CD4-positive, alpha-beta memory T cell (primary cell): ENCODE data around the gene CASP9. TPM values are rescaled to one million over a fixed set of nuclear protein-coding genes. Genes with fewer than 3 reads are reported as not detected.
"Not testable (repeated sequence)": the region's sequence is repeated elsewhere in the genome, so short reads cannot be mapped to it uniquely, and the experiment has no call there.

Experiments used
- CTCF ChIA-PET: fragments of 350-600 bp; sonication (Branson Sonifier 250); formaldehyde crosslinking; loops from one replicate; lab custom pipeline; 2021; ENCODE audit warnings: inconsistent platforms; ENCODE audit not compliant: partially characterized antibody; lab: Charles Lee
- POLR2A ChIA-PET: fragments of 350-600 bp; sonication (Branson Sonifier 250); formaldehyde crosslinking; loops from one replicate; lab custom pipeline; 2021; ENCODE audit not compliant: partially characterized antibody; lab: Charles Lee
- DNase-seq, 5 donors: peaks; one replicate each; pipeline versions ENCODE4 v3.0.0 to v3.0.0-alpha.2; 2020 to 2022; ENCODE audit warnings: mixed read lengths in 1 of 5
- H3K27ac ChIP-seq: one replicate; pipeline ENCODE4 v1.7.0; 2013; ENCODE audit warnings: low read depth, low read length
- H3K27me3 ChIP-seq: 2 replicates; pipeline ENCODE4 v1.7.0; 2013; ENCODE audit warnings: mild to moderate bottlenecking, low read length, moderate library complexity; ENCODE audit not compliant: insufficient read depth
- H3K36me3 ChIP-seq: 2 replicates; pipeline ENCODE4 v1.7.0; 2013; ENCODE audit warnings: mild to moderate bottlenecking, low read length, moderate library complexity; ENCODE audit not compliant: insufficient read depth
- H3K4me1 ChIP-seq: 2 replicates; pipeline ENCODE4 v1.7.0; 2013; ENCODE audit warnings: mild to moderate bottlenecking, low read length, moderate library complexity; ENCODE audit not compliant: insufficient read depth
- H3K4me3 ChIP-seq, 2 donors: one replicate each; pipeline ENCODE4 v1.7.0; 2013; ENCODE audit warnings: low read length in 2 of 2, mild to moderate bottlenecking in 1 of 2
- H3K9me3 ChIP-seq, 2 donors: one replicate each; pipeline ENCODE4 v1.7.0; 2013; ENCODE audit warnings: low read length in 2 of 2, control low read depth in 1 of 2; ENCODE audit not compliant: control insufficient read depth in 1 of 2
- H3K27ac Mint-ChIP-seq, 7 donors: one replicate each; pipeline ENCODE4 v1.8.0; 2020 to 2021; ENCODE audit warnings: mixed read lengths in 7 of 7, mild to moderate bottlenecking in 6 of 7, inconsistent platforms in 3 of 7, moderate library complexity in 3 of 7
- H3K27me3 Mint-ChIP-seq, 2 donors: one replicate each; pipeline ENCODE4 v1.8.0; 2020 to 2021; ENCODE audit warnings: mixed read lengths in 2 of 2
- H3K36me3 Mint-ChIP-seq, 2 donors: one replicate each; pipeline ENCODE4 v1.8.0; 2020 to 2021; ENCODE audit warnings: mixed read lengths in 2 of 2, inconsistent platforms in 1 of 2, mild to moderate bottlenecking in 1 of 2
- H3K4me1 Mint-ChIP-seq, 4 donors: one replicate each; pipeline ENCODE4 v1.8.0; 2020 to 2021; ENCODE audit warnings: mixed read lengths in 4 of 4, mild to moderate bottlenecking in 1 of 4
- H3K4me3 Mint-ChIP-seq, 8 donors: one replicate each; pipeline ENCODE4 v1.8.0; 2020 to 2021; ENCODE audit warnings: mixed read lengths in 8 of 8, mild to moderate bottlenecking in 7 of 8, moderate library complexity in 6 of 8, inconsistent platforms in 3 of 8
- H3K9me3 Mint-ChIP-seq, 8 donors: one replicate each; pipeline ENCODE4 v1.8.0; 2020 to 2021; ENCODE audit warnings: mixed read lengths in 8 of 8, mild to moderate bottlenecking in 5 of 8, inconsistent platforms in 3 of 8, moderate library complexity in 1 of 8
- intact Hi-C: fragments of 100-400 bp; cut with micrococcal nuclease; formaldehyde crosslinking; loops from one replicate; pipeline ENCODE4 v1.15.1; 2023
- polyA plus RNA-seq, 2 donors: library from polyadenylated mRNA; unstranded; fragments of 300-500 nt; fragmentation: Illumina TruSeq; gene quantifications; one replicate each; pipeline ENCODE4 v1.2.3, GENCODE V29; 2021
- total RNA-seq, 2 experiments: library from RNA; stranded (reverse); gene quantifications; one replicate each; pipeline ENCODE4 v1.2.3, GENCODE V29; 2021

Gene CASP9
- total and polyA plus RNA-seq, 4 experiments from 2014 or later, result 8.3 to 11.7 (median 10.0) TPM

DNA sequence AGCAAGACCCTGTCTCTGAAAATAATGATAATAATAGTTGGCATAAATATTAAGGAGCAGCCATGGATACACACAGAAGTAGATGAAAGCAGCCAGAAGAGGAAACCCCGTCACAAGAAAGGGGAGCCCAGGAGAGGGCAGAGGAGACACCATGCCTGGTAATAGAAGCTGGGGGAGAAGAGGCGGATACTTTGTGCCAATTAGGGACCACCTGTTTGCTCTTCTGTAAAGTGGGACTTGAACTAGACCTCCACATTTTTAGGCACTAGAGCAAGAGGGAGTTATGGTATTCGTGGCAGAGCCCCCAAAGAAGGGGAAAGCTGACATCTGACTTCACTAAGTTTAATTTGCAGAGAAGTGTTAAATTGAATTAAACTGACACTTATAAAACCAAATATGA lies 35.6 kb downstream of the CASP9 start:
- H3K36me3 ChIP-seq, result no peaks in the 10 kb centered on the region
- no peaks in the 10 kb centered on the region for H3K27me3 ChIP-seq
- ChIA-PET POLR2A (no interaction called here), CTCF (no interaction called here)
- H3K9me3 ChIP-seq, result no peaks in the 10 kb centered on the region
- no peaks in the 10 kb centered on the region for H3K27me3 Mint-ChIP-seq
- H3K27ac ChIP-seq, result no peak overlapping the region
- H3K4me3 ChIP-seq, result no peak overlapping the region
- H3K4me3 Mint-ChIP-seq, result no peak overlapping the region
- peaks cover 0 to 2% (median 0%) of the 10 kb centered on the region in 8 donors for H3K9me3 Mint-ChIP-seq
- intact Hi-C loops, result no loop called here
- DNase-seq, result no peak
- H3K36me3 Mint-ChIP-seq, result peaks cover 27 to 49% of the 10 kb centered on the region in 2 donors
- H3K4me1 Mint-ChIP-seq, result peaks cover 0 to 2% (median 0%) of the 10 kb centered on the region in 4 donors
- no peaks in the 10 kb centered on the region for H3K4me1 ChIP-seq
- H3K27ac Mint-ChIP-seq, result no peak overlapping the region

DNA sequence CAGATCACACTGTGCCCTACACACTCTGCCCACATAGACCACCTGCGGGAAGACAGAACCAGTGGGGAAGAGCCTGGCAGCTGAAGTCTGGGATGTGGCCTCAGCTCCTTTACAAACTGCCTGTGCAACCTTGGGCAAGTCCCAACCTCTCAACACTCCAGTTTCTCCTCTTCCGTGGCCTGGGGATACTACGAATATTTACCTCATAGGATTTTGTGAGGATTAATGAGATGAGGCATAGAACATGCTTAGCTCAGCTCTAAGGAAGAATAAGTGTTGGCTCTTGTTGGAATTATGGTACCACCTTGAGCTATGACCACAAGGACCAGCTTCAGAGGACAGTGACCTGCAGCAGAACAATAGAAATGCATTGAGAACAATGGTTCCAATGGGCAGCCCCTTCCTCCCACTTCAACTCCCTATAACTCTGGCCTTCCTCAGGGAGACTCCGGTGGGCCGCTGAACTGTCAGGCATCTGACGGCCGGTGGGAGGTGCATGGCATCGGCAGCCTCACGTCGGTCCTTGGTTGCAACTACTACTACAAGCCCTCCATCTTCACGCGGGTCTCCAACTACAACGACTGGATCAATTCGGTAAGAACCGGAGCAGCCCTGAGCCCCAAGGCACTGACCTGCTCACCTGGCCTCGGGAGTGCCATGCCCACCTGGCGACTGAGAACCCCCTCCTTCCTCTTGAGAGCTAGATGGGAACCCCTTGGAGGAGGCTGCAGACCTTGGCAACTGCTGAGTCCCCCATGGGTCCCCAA lies 37.0 kb downstream of the CASP9 start:
- H3K27ac ChIP-seq, H3K27me3 ChIP-seq, H3K27ac Mint-ChIP-seq, H3K9me3 ChIP-seq, H3K4me3 Mint-ChIP-seq, H3K36me3 ChIP-seq, H3K4me1 Mint-ChIP-seq, CTCF ChIA-PET, H3K4me1 ChIP-seq, intact Hi-C loops, POLR2A ChIA-PET, H3K4me3 ChIP-seq, H3K9me3 Mint-ChIP-seq, DNase-seq, H3K27me3 Mint-ChIP-seq: not testable (repeated sequence)
- peaks cover 18 to 42% of the 10 kb centered on the region in 2 donors for H3K36me3 Mint-ChIP-seq

DNA sequence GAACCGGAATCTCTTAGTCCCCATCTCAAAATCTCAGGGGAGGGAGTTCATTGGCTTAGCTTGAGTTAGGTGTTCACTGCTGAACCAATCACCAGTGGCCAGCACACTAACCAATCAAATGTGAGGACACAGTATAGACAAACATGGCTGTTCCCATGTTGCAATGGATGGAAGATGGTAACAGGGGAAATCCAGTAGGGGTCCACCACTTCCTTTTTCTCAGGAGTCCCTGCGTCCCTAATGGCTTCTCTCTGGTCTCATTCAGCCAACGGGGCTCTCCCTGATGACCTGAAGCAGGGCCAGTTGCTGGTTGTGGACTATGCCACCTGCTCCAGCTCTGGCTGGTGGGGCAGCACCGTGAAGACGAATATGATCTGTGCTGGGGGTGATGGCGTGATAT lies 38.4 kb downstream of the CASP9 start:
- Mint-ChIP-seq H3K36me3 (peaks cover 14 to 33% of the 10 kb centered on the region in 2 donors), H3K4me3 (no peak overlapping the region), H3K27me3 (no peaks in the 10 kb centered on the region), H3K27ac (no peak overlapping the region), H3K9me3 (peaks cover 0 to 2% (median 0%) of the 10 kb centered on the region in 8 donors), H3K4me1 (no peaks in the 10 kb centered on the region)
- H3K36me3 ChIP-seq, result no peaks in the 10 kb centered on the region
- intact Hi-C loops, result no loop called here
- H3K9me3 ChIP-seq, result no peaks in the 10 kb centered on the region
- no peak overlapping the region for H3K27ac ChIP-seq
- no peak for DNase-seq
- ChIA-PET POLR2A (no interaction called here), CTCF (no interaction called here)
- no peaks in the 10 kb centered on the region for H3K4me1 ChIP-seq
- no peaks in the 10 kb centered on the region for H3K27me3 ChIP-seq
- H3K4me3 ChIP-seq, result no peak overlapping the region

DNA sequence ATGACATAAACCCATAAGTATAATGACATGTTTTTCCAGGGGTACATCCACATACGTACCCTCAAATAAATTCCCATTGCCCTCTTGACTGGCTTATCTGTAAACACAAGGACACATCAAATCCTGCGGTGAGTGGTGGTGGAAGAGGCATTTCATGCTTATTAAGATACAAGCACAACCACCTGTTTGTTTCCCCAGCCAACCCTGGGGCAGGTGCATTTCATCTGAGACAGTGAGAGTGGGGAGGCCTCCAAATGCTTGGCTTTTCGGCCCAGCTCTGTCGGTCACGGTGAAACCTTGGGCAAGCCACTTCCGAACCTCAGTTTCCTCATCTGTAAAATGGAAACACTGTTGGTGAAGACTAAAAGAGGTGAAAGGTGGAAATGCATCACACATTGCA lies 39.6 kb downstream of the CASP9 start:
- H3K36me3 Mint-ChIP-seq, result peaks cover 11 to 26% of the 10 kb centered on the region in 2 donors
- H3K9me3 ChIP-seq, H3K36me3 ChIP-seq, H3K4me1 Mint-ChIP-seq, H3K27ac Mint-ChIP-seq, H3K4me1 ChIP-seq, H3K27me3 ChIP-seq, DNase-seq, POLR2A ChIA-PET, H3K4me3 ChIP-seq, H3K27me3 Mint-ChIP-seq, CTCF ChIA-PET, H3K9me3 Mint-ChIP-seq, intact Hi-C loops, H3K27ac ChIP-seq, H3K4me3 Mint-ChIP-seq: not testable (repeated sequence)

DNA sequence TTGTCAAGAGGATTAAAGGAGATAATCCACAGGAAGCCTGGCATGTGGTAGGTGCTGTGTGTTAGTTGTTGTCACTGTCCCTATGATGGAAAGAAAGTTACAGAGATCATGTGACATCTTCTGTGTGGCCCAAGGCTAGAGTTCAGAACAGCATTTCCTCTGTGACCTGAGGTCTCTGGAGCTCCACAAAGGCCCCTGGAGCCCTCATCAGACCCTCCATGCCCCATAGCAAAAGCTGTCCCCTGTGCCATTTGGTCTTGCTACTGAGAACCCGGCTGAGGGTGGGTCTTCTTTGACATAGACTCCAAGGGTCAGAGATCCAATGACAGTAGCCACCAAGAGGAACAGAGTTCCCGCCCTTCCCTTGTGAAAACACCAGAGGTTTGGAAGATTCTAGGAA lies 40.0 kb downstream of the CASP9 start:
- H3K4me3 Mint-ChIP-seq, result no peak overlapping the region
- H3K9me3 Mint-ChIP-seq, result peaks cover 0 to 2% (median 0%) of the 10 kb centered on the region in 8 donors
- intact Hi-C loops, result no loop called here
- no peaks in the 10 kb centered on the region for H3K36me3 ChIP-seq
- H3K27ac ChIP-seq, result no peak overlapping the region
- POLR2A ChIA-PET, result no interaction called here
- H3K4me1 ChIP-seq, result no peaks in the 10 kb centered on the region
- H3K36me3 Mint-ChIP-seq, result peaks cover 10 to 26% of the 10 kb centered on the region in 2 donors
- CTCF ChIA-PET, result no interaction called here
- DNase-seq, result no peak
- H3K4me1 Mint-ChIP-seq, result no peaks in the 10 kb centered on the region
- H3K9me3 ChIP-seq, result no peaks in the 10 kb centered on the region
- H3K27ac Mint-ChIP-seq, result peak overlapping the region in 1 of 7 donors; percentile 35
- no peaks in the 10 kb centered on the region for H3K27me3 Mint-ChIP-seq
- no peak overlapping the region for H3K4me3 ChIP-seq
- H3K27me3 ChIP-seq, result no peaks in the 10 kb centered on the region

DNA sequence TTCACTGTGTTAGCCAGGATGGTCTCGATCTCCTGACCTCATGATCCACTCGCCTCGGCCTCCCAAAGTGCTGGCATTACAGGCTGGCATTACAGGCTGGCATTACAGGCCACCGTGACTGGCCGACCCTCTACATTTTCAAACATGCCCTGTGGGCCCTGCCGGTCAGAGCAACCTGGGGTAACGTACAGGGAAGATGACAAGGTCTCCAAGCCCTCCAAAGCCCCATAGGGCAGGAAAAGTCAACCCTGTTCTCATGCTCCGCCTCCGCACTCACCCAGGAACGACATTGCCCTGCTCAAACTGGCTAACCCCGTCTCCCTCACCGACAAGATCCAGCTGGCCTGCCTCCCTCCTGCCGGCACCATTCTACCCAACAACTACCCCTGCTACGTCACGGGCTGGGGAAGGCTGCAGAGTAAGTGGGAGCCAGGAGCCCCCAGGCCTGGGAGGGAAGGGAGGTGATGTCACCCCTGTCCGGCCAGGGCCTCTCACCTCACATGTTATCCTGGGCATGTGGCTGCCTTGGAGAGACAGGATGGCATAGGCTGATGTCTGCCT lies 41.0 kb downstream of the CASP9 start:
- H3K9me3 Mint-ChIP-seq, H3K9me3 ChIP-seq, DNase-seq, H3K27me3 ChIP-seq, H3K36me3 ChIP-seq, H3K27ac ChIP-seq, H3K27me3 Mint-ChIP-seq, POLR2A ChIA-PET, H3K4me3 Mint-ChIP-seq, H3K4me1 ChIP-seq, H3K4me3 ChIP-seq, intact Hi-C loops, H3K27ac Mint-ChIP-seq, H3K4me1 Mint-ChIP-seq, CTCF ChIA-PET: not testable (repeated sequence)
- H3K36me3 Mint-ChIP-seq, result peaks cover 10 to 23% of the 10 kb centered on the region in 2 donors

DNA sequence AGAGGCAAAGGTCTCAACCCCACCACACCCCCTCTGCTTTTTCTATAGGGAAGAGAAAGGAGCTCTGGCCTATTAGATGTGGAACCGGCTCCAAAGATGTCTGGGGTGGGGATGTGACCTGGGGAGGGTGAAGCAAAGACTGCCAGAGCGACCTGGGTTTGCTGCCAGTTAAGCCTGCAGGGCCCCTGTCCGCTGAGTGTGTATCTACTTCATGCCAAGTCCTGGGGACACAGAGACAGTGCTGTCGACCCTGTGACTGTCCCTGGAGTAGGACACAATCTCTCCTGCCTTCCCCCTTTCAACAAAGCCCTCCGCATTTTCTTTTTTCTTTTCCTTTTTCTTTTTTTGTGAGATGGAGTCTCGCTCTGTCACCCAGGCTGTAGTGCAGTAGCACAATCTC lies 41.6 kb downstream of the CASP9 start:
- H3K4me3 Mint-ChIP-seq, DNase-seq, H3K4me3 ChIP-seq, CTCF ChIA-PET, H3K9me3 Mint-ChIP-seq, H3K4me1 ChIP-seq, H3K27ac ChIP-seq, POLR2A ChIA-PET, H3K36me3 ChIP-seq, H3K27me3 Mint-ChIP-seq, H3K27me3 ChIP-seq, H3K4me1 Mint-ChIP-seq, intact Hi-C loops, H3K9me3 ChIP-seq, H3K27ac Mint-ChIP-seq: not testable (repeated sequence)
- H3K36me3 Mint-ChIP-seq, result peaks cover 10 to 22% of the 10 kb centered on the region in 2 donors
